Sigmoid colon (tissue), 3 donors: ENCODE measurements around the gene DPEP2NB.

Source experiments
- CTCF ChIP-seq, 4 experiments: fragments of 450-650 bp in 3 of 4; fragments of 200-600 bp in 1 of 4; IDR thresholded peaks; one replicate each; pipeline ENCODE4 v1.5.1; 2016 to 2019; ENCODE audit warnings: antibody characterized with exemption in 4 of 4, mild to moderate bottlenecking in 3 of 4, moderate library complexity in 2 of 4
- POLR2A ChIP-seq, 2 donors: fragments of 450-650 bp; IDR thresholded peaks; one replicate each; pipeline ENCODE4 v1.6.1; 2016; ENCODE audit warnings: antibody characterized with exemption in 2 of 2, mild to moderate bottlenecking in 2 of 2, moderate library complexity in 2 of 2

- TF ChIP-seq CTCF (IDR thresholded peaks at IDR 0.05), result no peak
- no peak for TF ChIP-seq POLR2A (IDR thresholded peaks at IDR 0.05)
Observed at GRCh38 chr16:67999985-68000384, 15.7 kb downstream of the DPEP2NB start.
